GM23338 (cell line): ENCODE data around the gene L3MBTL4. TPM values are rescaled to one million over a fixed set of nuclear protein-coding genes. Genes with fewer than 3 reads are reported as not detected.

Source experiments
- ATAC-seq: fragments of 200-7000 bp; cut with Tn5 transposase; 3 replicates; pipeline ENCODE4 v1.9.1; 2020
- DNase-seq: peaks from one replicate; pipeline ENCODE4 v3.0.0-alpha.2; 2015; ENCODE audit warnings: low spot score
- H2AFZ ChIP-seq: fragments of 200-600 bp; sonication (generic); 2 replicates; pipeline ENCODE4 v1.8.0; 2016; ENCODE audit warnings: antibody characterized with exemption, mild to moderate bottlenecking, moderate library complexity
- H3F3A ChIP-seq: fragments of 200-600 bp; sonication (generic); replicated peaks from 2 replicates; pipeline ENCODE4 v1.8.0; 2017; ENCODE audit warnings: antibody characterized with exemption, mixed run types, low read depth
- H3K27ac ChIP-seq: fragments of 200-600 bp; sonication (generic); 2 replicates; pipeline ENCODE4 v1.6.1; 2016; ENCODE audit warnings: low read depth
- H3K27me3 ChIP-seq: fragments of 200-600 bp; sonication (generic); 2 replicates; pipeline ENCODE4 v1.8.0; 2016; ENCODE audit warnings: mild to moderate bottlenecking, mixed run types, moderate library complexity; ENCODE audit not compliant: insufficient read depth
- H3K36me3 ChIP-seq: fragments of 200-600 bp; sonication (generic); 2 replicates; pipeline ENCODE4 v1.8.0; 2016; ENCODE audit warnings: mild to moderate bottlenecking; ENCODE audit not compliant: insufficient read depth
- H3K4me1 ChIP-seq: fragments of 200-600 bp; sonication (generic); 2 replicates; pipeline ENCODE4 v1.8.0; 2016; ENCODE audit warnings: mild to moderate bottlenecking, moderate library complexity; ENCODE audit not compliant: insufficient read depth
- H3K4me2 ChIP-seq: fragments of 200-600 bp; sonication (generic); 2 replicates; pipeline ENCODE4 v1.7.1; 2017; ENCODE audit warnings: mixed run types
- H3K4me3 ChIP-seq: fragments of 200-600 bp; sonication (generic); 2 replicates; pipeline ENCODE4 v1.6.1; 2016; ENCODE audit warnings: mixed run types
- H3K79me2 ChIP-seq: fragments of 200-600 bp; sonication (generic); replicated peaks from 2 replicates; pipeline ENCODE4 v1.8.0; 2017; ENCODE audit warnings: mild to moderate bottlenecking; ENCODE audit not compliant: insufficient read depth
- H3K9me2 ChIP-seq: fragments of 200-600 bp; sonication (generic); 2 replicates; pipeline ENCODE4 v1.8.0; 2017; ENCODE audit not compliant: insufficient read depth
- H4K20me1 ChIP-seq: fragments of 200-600 bp; sonication (generic); replicated peaks from 2 replicates; pipeline ENCODE4 v1.8.0; 2017; ENCODE audit warnings: mild to moderate bottlenecking; ENCODE audit not compliant: insufficient read depth
- H3K27ac Mint-ChIP-seq: 2 replicates; pipeline ENCODE4 v1.8.0; 2020; ENCODE audit warnings: inconsistent platforms, mild to moderate bottlenecking, moderate library complexity, mixed read lengths
- H3K27me3 Mint-ChIP-seq: 3 replicates; pipeline ENCODE4 v1.8.0; 2022; ENCODE audit warnings: low read depth, mild to moderate bottlenecking, moderate library complexity, mixed read lengths, inconsistent platforms; ENCODE audit not compliant: insufficient read depth, poor library complexity
- H3K36me3 Mint-ChIP-seq: 3 replicates; pipeline ENCODE4 v1.8.0; 2021; ENCODE audit warnings: low read depth, mild to moderate bottlenecking, inconsistent platforms, moderate library complexity, mixed read lengths
- H3K4me1 Mint-ChIP-seq: 3 replicates; pipeline ENCODE4 v1.8.0; 2020; ENCODE audit warnings: mild to moderate bottlenecking, inconsistent platforms, mixed read lengths
- H3K4me3 Mint-ChIP-seq: 3 replicates; pipeline ENCODE4 v1.8.0; 2021; ENCODE audit warnings: moderate library complexity, mild to moderate bottlenecking, inconsistent platforms, mixed read lengths
- H3K9me3 Mint-ChIP-seq: 3 replicates; pipeline ENCODE4 v1.8.0; 2020; ENCODE audit warnings: moderate library complexity, mild to moderate bottlenecking, inconsistent platforms, mixed read lengths
- CREB1 ChIP-seq: fragments of 250-450 bp; sonication (Bioruptor Pico); IDR thresholded peaks from 2 replicates; pipeline ENCODE4 v1.5.0; 2020; ENCODE audit warnings: low read depth, mild to moderate bottlenecking, moderate library complexity
- CTCF ChIP-seq, 2 experiments: fragments of 200-600 bp in 1 of 2; sonication (generic) in 1 of 2; conservative IDR thresholded peaks; 2 replicates each; pipeline versions ENCODE4 v1.5.1 to v1.6.1; 2016 to 2017; ENCODE audit warnings: antibody characterized with exemption in 2 of 2, low read depth in 2 of 2, mild to moderate bottlenecking in 2 of 2, moderate library complexity in 1 of 2
- EZH2 ChIP-seq: fragments of 200-600 bp; sonication (generic); IDR thresholded peaks from one replicate; pipeline ENCODE4 v1.8.0; 2017; ENCODE audit warnings: antibody characterized with exemption, mild to moderate bottlenecking, low read depth; ENCODE audit not compliant: unreplicated experiment
- EZH2phosphoT487 ChIP-seq: fragments of 200-600 bp; sonication (generic); IDR thresholded peaks from one replicate; pipeline ENCODE4 v1.8.1; 2018; ENCODE audit warnings: antibody characterized with exemption; ENCODE audit not compliant: unreplicated experiment
- JUNB ChIP-seq: IDR thresholded peaks from one replicate; pipeline ENCODE4 v1.6.1; 2016; ENCODE audit warnings: antibody characterized with exemption; ENCODE audit not compliant: unreplicated experiment
- POLR2AphosphoS5 ChIP-seq: IDR thresholded peaks from 2 replicates; pipeline ENCODE4 v1.6.1; 2016; ENCODE audit warnings: antibody characterized with exemption, low read depth
- ZNF331 ChIP-seq: fragments of 250-450 bp; sonication (Bioruptor Pico); IDR thresholded peaks from 2 replicates; pipeline ENCODE4 v1.5.0; 2020; ENCODE audit warnings: low read depth, mild to moderate bottlenecking, moderate library complexity
- ZNF462 ChIP-seq: fragments of 250-450 bp; sonication (Bioruptor Pico); IDR thresholded peaks from 2 replicates; pipeline ENCODE4 v1.5.0; 2020; ENCODE audit warnings: mild to moderate bottlenecking, moderate library complexity
- polyA plus RNA-seq: library from polyadenylated mRNA; unstranded; fragments of >200 nt; fragmentation: Nextera tagmentation; extraction: Ambion mirVana; gene quantifications from 2 replicates; pipeline ENCODE4 v1.2.1, GENCODE V29; 2016
- total RNA-seq: library from RNA; depleted of rRNA; stranded (reverse); fragments of >200 nt; shearing (Covaris generic); gene quantifications from 2 replicates; pipeline ENCODE4 v1.2.3, GENCODE V29; 2014

L3MBTL4 gene
- total and polyA plus RNA-seq, 2 experiments from 2014 or later = 0.48 to 2.8 TPM

- Histone ChIP-seq H3K4me2 (no peak overlapping the region), H3K27ac (no peak overlapping the region), H3K4me3 (no peak overlapping the region), H3F3A (no peaks in the 10 kb centered on the region), H3K36me3 (no peaks in the 10 kb centered on the region), H3K9me2 (0 out of 2 replicates have a peak, but pooled peaks cover 4% of the 10 kb centered on the region), H3K27me3 (no peaks in the 10 kb centered on the region), H3K79me2 (no peaks in the 10 kb centered on the region), H4K20me1 (no peaks in the 10 kb centered on the region), H3K4me1 (peaks cover 25% of the 10 kb centered on the region), H2AFZ (no peak overlapping the region; the same call in 1 of the 2 replicates)
- Mint-ChIP-seq H3K4me1 (peaks cover 42% of the 10 kb centered on the region), H3K4me3 (no peak overlapping the region), H3K36me3 (no peaks in the 10 kb centered on the region), H3K27me3 (peaks cover 2% of the 10 kb centered on the region), H3K9me3 (no peaks in the 10 kb centered on the region), H3K27ac (no peak overlapping the region)
- ATAC-seq = no peak
- no peak for DNase-seq
- TF ChIP-seq POLR2AphosphoS5 = no peak
- TF ChIP-seq ZNF462 = no peak
- TF ChIP-seq CTCF (conservative IDR thresholded peaks at IDR 0.05; ENCODE audit: low read depth in 2 of 2) = no peak
- TF ChIP-seq CREB1 = no peak
- no peak for TF ChIP-seq EZH2
- TF ChIP-seq EZH2phosphoT487 = no peak
- TF ChIP-seq ZNF331 (CRISPR knock-in tag) = no peak
- TF ChIP-seq JUNB = no peak
Observed at GRCh38 chr18:6363216-6363615, 51.5 kb downstream of the L3MBTL4 start.
